Amniotic epithelial cell (primary cell): Measurements from ENCODE around the gene DCBLD2.

Experiments used
- DNase-seq: peaks from one replicate; pipeline ENCODE4 v3.0.0-alpha.2; 2010; ENCODE audit warnings: low read depth

DCBLD2 gene, protein sequence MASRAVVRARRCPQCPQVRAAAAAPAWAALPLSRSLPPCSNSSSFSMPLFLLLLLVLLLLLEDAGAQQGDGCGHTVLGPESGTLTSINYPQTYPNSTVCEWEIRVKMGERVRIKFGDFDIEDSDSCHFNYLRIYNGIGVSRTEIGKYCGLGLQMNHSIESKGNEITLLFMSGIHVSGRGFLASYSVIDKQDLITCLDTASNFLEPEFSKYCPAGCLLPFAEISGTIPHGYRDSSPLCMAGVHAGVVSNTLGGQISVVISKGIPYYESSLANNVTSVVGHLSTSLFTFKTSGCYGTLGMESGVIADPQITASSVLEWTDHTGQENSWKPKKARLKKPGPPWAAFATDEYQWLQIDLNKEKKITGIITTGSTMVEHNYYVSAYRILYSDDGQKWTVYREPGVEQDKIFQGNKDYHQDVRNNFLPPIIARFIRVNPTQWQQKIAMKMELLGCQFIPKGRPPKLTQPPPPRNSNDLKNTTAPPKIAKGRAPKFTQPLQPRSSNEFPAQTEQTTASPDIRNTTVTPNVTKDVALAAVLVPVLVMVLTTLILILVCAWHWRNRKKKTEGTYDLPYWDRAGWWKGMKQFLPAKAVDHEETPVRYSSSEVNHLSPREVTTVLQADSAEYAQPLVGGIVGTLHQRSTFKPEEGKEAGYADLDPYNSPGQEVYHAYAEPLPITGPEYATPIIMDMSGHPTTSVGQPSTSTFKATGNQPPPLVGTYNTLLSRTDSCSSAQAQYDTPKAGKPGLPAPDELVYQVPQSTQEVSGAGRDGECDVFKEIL

DNA sequence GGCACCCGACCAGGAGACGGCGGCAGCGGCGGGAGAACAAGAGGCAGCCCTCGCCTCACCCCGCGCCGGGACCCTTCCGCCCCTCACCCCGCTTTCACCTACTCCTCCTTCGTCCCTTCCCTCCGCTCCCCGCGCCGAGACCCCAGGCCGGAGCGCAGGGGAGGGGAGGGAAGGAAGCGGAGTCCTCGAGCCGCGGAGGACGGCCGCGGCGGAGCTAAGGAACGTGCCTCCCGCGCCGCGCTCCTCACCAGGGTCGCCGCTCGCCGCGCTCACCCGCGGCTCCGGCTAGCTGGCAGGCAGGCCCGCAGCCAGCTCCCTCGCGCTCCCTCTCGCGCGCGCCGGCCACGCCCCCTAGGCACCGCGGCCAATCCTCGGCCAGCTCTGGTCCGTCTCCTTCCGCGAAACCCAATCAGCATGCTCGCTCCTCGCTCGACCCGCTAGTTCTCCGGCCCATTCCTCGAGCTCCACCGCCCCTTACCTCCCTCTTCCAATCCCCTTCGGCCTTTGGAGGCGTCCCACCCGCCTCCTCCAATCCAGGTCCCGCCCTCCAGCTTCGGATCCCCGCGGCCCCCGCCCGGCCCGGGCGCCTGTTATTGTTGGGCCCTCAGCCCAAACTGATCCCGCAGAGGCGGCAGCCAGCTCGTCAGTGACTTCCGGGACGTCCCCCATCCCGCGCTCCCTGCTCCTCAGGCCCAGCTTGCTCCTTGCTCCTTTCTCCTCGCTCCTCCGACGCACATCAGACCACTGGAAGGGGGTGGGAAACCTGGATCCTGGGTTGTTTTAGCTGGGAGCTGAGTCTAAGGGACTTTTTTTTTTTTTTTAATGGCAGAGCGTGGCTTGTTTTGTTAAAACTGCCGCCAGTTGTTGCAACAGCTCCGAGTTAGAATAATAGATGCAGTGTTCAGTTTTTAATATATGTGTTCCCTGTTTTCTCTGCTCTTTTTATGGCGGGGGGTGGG lies at the start of gene DCBLD2:
TSS of gene DCBLD2 (minus strand) at position 304 of the 959 bp plus-strand sequence. CDS start 369 bp downstream, outside the sequence.
- peak; percentile 99 for DNase-seq

- no peak for DNase-seq
Measured at GRCh38 chr3:98945666-98946065, 44.2 kb upstream of the DCBLD2 start.

GRCh38 chr3:98945101-98945524 lies 43.6 kb upstream of the DCBLD2 start:
- peak; percentile 73 for DNase-seq

DNA sequence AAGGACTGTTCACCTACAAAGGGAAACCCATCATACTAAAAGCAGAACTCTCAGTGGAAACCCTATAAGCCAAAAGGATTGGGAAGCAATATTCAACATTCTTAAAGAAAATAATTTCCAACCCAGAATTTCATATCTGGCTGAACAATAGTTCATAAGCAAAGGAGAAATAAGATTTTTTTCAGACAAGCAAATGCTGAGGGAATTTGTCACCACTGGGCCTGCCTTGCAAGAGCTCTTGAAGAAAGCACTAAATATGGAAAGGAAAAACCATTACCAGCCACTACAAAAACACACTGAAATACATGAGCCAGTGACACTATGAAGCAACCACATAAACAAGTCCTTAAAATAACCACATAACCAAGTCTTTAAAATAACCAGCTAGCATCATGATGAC lies 28.9 kb upstream of the DCBLD2 start:
- DNase-seq: no peak

GRCh38 chr3:98921957-98922356 lies 20.5 kb upstream of the DCBLD2 start:
- DNase-seq: peak; percentile 28

DNA sequence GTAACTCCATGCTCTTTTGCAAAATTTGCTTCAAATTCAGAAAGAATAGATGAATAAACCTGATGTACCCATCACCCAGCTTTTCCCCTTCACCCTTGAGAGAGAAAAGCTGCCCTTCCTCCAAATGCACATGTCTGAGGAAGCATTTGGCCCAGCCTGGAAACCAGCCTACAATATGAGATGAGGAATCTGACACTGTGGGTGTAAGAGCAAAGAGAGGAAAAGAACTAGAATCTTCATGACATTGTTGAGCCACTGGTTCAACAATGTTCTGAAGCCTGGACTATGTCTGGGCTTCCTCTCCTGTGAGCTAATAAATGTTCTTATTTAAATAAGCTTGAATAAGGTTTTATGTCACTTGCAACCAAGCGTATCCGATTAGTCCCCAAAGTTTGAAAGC lies 18.7 kb upstream of the DCBLD2 start:
- no peak for DNase-seq

DNA sequence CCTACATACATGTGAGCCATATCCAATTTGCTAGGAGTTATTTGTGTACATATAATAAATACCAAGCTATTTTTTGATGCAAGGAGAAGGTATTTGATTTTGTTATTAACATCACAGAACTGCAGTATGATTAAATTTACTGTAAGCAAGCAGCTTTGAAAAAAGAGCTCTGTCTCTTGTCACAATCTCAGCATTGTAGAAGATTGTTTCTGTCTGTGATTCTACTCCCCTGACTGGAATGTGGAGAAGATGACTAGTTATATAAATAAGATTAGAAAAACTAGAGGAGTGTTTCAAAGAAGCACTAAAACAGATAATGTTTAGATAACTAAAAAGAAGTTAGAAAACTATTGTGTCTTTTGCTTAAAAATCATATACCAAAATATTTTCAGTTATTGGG lies 17.1 kb upstream of the DCBLD2 start:
- DNase-seq: peak; percentile 76

DNA sequence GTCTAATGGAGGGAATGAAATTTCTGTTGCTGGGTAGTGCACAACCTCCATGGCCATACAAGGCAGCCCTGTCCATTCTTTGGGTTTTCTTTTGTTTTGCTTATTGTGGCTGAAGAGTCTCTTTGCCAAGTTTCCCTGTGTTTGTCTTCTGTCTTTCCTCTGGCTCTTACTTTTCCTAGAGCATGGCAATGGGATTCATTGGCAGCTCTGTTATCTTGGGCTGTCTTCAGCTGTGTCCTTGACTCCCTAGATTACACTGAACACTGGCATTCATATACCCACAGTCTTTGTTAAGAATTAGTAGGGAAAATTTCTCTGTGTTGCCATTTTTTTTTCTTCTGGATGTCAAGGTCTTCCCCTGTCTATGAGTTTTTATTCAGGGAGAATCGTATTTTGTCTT lies 16.1 kb upstream of the DCBLD2 start:
- peak; percentile 59 for DNase-seq

DNA sequence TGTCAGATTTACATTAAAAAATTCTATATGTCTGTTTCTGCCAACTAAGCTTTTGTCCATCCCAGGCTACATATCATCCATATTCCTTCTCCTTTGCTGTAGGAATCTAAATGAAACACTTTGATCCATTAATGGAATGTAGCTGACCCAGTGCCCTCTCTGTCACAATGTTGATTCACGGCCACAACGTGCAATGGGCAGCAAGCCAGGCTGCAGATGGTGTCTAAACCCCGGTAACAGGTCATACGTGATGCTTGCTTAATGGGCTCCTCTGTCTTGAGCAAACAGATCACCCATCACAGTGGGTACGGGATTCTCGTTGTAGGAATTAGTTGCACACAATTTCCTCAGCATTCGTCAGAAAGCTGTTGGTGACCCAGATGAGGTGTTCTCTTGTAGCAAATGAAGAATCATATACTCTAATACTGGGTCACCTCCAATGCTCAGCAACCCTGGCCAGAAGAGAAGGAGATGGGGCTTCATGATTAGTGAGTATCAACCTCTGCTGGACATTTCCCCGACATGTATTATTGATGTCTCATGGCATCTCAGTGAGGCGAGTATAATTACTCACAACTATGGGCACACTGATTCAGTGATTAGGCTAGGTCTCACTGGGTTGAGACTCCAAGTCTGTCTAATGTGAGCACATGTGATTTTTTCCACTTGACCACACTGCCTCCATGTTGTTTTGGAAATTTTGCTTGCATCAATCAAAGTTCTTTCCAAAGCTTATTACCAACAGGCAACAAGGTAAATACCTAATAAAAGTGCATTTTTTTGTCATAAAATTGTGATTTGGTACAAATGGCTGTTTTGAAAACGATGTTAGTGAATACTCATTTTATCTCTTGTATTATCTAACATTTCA lies 12.9 kb upstream of the DCBLD2 start:
- no peak for DNase-seq

- DNase-seq: no peak
Measured at GRCh38 chr3:98912448-98912847, 11.0 kb upstream of the DCBLD2 start.

GRCh38 chr3:98906230-98906629 lies 4.7 kb upstream of the DCBLD2 start:
- DNase-seq: peak; percentile 91

GRCh38 chr3:98903705-98904481 lies 2.4 kb upstream of the DCBLD2 start:
- DNase-seq: no peak

DNA sequence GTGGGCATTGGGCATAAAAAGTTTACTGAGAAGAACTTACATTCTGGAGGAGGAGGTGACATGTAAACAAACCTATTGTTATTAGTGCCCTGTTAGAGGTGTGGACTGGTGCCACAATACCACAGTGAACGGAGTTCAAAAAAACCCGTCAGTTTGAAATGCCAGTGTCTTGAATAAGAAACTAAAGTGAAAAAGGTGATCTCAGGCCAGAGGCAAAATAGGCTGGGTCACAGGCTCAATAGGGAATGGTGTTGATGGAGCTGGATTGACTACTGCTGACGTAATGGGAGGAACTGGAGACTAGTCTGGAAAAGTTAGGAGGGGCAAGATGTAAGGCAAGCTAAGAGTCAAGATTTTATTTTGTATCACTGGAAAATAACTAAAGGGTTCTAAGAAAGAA lies 1.6 kb upstream of the DCBLD2 start:
- DNase-seq: no peak

DNA sequence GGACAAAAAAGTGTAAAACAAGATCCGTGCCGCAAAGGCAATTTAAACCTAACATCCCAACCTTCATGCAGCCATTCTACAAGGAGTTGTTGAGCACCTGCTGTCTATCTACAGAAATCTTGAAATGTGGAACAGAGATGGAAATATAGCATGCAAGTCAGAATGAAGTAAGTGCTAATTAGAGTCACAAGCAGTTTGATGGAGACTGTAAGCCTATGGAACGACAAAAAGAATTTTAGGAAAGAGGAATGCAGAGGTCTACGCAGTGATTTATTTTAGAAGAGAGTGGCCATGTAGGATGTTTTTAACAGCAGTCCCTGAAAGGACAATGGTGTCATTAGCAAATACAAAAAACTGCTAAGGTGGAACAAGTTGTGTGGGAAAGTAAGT lies 851 bp upstream of the DCBLD2 start:
- DNase-seq: no peak

DNA sequence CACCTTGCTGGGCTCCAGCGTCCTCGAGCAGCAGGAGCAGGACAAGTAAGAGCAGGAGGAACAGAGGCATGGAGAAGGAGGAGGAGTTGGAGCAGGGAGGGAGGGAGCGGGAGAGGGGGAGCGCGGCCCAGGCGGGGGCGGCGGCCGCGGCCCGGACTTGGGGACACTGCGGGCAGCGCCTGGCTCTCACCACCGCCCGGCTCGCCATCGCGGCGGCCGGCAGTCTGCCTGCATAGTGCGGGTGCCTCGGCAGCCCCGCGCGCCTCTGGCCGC lies 440 bp downstream of the DCBLD2 start:
- peak; percentile 41 for DNase-seq

DNA sequence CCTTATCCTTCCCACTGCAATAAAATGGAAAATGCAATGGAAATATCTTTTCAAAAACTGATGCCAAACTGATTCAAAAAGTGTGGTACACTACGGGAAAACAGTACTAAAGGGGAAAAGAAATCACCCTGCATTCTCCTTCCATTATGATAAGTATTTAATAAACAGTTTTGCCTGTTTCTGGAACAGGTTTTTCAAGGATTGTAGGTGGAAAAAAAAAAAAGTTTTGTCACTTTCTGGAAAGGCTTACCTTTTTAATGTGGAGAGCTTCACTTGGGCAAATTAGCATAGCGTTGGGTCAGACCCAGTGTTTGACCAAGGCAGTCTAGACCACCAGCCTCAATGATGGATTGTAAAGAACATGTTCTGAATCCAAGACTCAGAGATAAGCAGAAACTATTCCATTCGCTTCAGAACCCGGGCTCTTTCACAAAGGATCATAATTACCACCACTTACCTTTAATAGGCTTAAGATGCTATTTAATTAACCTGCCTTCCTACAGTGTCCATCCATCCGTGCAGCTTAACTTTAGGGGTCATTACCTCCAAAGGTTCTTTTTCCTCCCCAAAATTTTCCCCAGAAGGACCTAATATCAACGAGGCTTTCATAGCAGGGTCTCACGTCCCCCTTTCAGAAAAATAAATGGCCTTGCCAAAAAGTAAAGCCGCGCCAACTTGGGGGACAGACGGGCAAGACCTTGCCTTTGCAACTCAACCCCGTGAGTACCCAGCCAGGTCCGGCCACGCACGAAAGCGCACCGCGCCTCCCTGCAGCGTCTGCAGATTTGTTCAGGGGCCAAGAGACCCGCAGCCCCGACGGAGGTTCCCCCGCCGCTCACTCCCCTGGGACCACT lies 1.0 kb downstream of the DCBLD2 start:
- no peak for DNase-seq

DNA sequence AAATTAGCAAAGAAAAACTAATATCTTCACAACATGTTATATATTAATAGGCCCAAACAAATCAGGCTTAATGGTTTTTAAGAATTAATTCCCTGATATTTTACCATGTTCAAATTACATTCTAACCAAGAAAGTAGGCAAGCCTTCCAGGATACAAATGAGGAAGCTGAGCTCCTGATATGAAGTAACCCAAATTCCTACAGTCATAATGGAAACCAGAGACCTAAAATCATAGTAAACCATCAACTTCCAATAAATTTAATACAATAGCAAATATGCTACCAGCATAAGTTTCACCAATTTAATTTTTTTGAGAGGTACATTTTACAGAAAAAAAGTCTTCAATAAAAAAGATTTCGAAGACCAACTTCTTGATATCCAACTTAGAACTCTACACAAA lies 3.8 kb downstream of the DCBLD2 start:
- no peak for DNase-seq

- no peak for DNase-seq
Measured at GRCh38 chr3:98894791-98895576, 6.5 kb downstream of the DCBLD2 start.

GRCh38 chr3:98893740-98894139 lies 7.8 kb downstream of the DCBLD2 start:
- DNase-seq: peak; percentile 67
